CD4-positive, alpha-beta T cell treated with Interferon gamma for 1 hour (primary cell): ENCODE data around the gene MAGIX.
A peak's percentile ranks its signal among the peaks of the same experiment; 100 is the strongest.

ENCODE experiments used
- DNase-seq: peaks from one replicate; pipeline ENCODE4 v3.0.0-alpha.2; 2020

Gene MAGIX

DNA sequence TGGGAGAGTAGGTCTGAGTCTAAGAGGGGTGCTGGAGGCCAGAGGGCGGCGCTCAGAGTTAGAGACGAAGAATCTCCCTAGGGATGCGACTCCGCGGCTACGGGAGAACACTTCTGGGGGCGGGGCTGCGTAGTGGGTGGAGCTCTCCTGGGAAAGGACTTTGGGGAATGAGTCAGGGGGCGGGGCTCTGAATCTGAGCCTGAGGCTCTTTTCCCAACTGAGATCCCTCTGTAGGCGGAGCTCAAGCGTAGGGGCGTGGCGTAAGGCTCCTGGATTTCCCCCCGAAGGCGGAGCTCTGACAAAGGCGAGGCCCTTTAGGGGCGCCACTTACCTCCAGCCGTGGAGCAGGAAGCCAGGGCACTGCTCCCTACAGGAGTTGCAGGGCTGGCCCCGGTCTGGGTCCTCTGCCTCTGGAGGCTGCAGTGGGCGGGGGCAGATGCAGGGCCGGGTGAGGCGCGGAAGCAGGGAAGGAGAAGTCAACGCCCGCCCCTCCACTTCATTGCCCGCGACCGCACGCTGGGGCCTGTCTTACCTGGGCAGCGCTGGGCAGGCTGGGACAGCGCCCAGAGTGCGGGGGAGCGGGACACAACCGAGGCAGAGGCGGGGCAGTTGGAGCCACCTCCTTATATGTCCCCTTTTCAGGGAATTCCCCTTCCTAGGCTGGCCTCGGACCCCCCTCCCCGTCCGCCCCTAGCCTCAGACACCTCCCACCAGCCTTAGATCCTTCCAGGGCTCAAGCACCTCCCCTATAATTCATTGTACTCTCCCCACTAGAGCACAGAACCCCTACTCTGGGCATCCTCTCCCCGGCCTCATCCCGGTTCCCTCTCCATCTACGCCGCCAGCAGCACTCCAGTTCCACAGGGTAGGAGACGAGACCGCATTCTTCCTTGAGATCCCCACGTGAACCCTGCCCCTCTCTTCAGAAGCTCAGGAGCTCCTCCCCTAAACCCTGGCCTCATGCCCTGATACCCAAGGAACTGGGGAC, 22.0 kb downstream of the MAGIX start:
- DNase-seq: peak; percentile 31

DNA sequence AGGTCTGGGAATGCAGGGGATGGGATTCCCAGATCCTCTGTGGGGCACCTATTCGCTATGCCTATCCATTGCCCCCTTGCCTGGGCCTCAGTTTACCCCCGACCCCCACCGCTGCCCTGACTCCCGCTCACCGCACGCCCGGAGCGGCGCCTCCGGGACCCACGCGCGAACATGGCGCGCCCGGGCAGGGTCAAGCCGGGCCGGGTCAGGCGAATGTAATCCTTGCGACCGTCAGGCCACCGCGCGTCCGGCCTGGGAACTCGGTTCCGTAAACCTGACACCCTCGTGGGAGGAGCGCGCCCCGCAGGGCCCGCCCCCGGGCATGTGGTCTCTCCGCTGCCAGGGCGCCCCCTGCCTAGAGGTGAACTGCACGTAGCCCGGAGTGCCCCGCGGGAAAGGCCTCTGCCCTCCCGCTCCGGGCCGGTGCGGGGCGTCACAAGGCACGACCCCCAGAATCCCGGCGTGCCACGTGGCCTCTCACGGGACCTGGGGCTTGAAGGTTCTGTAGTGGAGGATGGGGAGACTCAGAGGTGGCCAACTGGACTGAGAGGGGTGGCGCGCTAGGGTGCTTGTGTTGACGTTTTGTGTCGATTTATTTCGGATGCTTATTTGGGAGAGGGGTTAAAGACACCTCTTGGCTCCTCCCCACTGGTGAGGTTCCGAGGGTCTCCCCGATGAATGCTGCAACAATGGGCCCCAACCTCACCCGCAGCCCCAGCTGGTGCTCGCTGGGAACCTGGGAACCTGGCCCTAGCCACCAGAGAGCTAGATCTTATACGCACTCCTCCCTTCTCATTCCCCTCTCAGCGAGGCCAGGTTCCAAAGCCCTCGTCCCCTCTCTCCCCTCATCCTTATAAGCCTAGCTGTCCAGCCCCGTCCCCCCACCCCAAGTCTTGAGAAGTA, 23.8 kb downstream of the MAGIX start, which contains the start of gene PRICKLE3:
TSS of gene PRICKLE3 (minus strand) at position 249 of the 903 bp plus-strand sequence. CDS start at position 173, 76 bp downstream.
- peak; percentile 75 for DNase-seq

- DNase-seq: no peak
Measured at GRCh38 chrX:49187028-49187394, 24.5 kb downstream of the MAGIX start.

GRCh38 chrX:49187526-49187925, 25.0 kb downstream of the MAGIX start:
- DNase-seq: no peak

- no peak for DNase-seq
Measured at GRCh38 chrX:49188468-49189076, 26.0 kb downstream of the MAGIX start.

GRCh38 chrX:49189606-49190005, 27.0 kb downstream of the MAGIX start:
- no peak for DNase-seq

DNA sequence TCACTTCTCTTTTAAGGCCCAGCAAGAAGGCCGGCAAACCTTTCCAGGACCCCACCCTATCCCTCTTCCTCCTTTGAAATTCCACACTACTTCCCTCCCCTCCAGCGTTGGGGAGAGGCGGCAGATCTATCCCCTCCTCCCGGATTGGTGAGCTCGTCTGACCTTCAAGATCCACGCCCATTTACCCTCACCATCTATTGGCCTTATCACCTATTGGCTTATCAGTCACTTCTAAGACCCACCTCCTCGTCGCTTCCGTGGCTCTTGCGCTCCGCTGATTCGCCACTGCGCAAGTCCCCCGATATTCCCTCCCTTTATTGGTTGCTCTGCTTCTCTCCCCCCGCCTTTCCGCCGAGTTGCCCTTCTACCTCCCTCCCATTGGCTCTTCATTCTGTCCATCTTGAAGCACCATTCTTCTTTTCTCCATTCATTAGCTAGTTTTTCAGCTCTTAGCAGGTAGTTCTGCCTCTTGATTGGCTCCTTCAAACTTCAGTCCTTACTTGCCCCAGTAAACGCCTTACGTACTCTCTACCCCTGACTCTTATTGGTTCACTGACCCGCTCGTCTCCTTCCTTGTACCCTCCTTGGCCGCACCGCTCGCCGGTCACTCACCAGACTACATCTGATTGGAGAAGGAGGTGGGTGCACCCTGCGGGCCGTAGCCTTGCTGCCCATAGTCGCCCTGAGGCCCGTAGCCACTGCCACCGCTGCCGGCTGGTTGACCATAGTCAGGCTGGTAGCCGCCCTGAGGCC, 28.4 kb downstream of the MAGIX start:
- DNase-seq: peak; percentile 96

DNA sequence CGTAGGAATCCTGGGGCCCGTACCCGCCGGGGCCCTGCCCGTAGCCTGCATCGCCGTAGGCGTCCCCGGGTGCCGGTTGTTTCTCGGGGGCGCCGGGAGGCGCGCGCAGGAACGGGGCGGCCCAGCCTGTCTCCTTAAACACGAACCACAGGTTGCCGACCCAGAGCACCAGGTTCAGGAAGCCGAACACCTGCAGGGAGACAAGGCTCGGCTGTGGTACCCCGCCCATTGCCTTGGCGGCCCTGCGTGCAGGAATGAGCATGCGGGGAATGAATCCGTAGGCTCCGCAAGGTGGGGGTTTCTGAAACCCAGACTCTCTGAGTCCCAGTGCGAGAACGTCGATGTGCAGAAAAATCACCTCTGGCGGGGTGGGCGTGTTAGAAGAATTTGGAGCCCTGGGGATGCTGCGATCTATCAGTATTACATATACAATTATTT, 29.0 kb downstream of the MAGIX start:
- no peak for DNase-seq

GRCh38 chrX:49192722-49193328, 30.3 kb downstream of the MAGIX start:
- DNase-seq: no peak

DNA sequence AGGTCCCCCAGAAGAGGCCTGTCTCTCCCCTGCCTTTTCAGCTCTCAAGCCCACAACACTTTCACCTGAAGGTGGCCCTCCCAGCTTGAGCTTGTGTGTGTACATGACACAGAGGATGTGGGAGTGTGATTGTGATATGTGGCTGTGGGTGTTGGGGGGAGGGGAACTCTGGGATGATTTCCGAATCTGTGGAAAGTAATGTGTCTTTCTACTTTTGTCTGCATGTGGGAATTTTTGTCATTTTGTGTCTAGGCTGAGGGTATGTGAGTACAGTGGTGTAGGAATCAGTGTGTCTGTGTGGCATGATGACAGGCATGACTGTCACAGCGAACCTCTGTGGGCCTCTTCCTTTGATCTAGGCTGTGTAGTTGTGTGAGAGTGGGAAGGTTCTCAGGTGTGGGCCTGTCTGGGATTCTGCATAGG, 31.0 kb downstream of the MAGIX start:
- DNase-seq: no peak

GRCh38 chrX:49197543-49198087, 35.1 kb downstream of the MAGIX start:
- no peak for DNase-seq

DNA sequence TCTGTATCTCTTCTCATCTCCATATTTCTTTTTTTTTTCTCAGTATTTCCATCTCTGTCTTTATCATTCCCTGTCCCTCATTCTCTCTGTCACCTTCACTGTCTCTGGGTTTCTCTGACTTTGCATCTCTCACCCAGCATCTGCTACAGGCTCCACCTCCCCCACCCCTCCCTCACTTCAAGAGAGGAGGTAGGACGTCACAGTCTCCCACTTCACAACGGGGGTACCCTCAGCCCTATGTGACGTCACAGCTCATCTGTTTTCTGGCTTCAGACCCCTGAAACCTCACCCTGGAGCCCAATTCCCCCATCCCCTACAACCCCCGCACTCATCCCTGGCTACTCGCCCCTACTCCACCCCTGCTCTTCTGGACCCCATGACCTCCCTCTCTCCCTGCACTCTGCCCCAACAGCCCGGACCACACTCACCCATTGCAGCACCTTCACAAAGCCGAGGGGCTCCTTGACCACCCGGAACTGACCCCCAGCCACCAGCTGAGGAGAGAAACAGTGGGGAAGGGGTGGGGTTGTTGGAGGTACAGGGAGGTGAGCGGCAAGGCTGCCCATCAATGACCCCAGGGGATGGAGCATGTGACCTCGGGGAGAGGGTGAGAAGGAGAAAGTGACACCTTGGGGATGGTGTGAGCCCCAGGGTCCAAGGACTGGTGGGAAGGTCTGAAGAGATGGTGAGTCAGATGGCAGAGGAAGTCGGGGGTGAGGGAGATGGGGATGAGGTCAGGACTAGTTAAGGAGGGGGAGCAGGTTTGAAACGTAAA, 36.2 kb downstream of the MAGIX start:
- DNase-seq: no peak

DNA sequence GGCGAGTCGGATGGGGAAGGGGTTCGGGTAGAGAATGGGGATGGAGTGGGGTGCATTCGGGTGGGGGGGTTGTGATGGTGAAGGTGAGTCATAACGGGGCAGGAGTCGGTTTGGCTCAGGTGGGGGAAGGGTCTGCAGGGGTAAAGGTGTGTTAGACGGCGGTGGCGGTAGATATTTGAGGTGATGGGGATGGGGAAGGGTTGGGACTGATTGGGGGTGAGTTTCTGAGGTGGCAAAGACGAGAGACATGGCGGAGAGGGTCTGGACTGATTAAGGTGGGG, 36.7 kb downstream of the MAGIX start:
- no peak for DNase-seq

DNA sequence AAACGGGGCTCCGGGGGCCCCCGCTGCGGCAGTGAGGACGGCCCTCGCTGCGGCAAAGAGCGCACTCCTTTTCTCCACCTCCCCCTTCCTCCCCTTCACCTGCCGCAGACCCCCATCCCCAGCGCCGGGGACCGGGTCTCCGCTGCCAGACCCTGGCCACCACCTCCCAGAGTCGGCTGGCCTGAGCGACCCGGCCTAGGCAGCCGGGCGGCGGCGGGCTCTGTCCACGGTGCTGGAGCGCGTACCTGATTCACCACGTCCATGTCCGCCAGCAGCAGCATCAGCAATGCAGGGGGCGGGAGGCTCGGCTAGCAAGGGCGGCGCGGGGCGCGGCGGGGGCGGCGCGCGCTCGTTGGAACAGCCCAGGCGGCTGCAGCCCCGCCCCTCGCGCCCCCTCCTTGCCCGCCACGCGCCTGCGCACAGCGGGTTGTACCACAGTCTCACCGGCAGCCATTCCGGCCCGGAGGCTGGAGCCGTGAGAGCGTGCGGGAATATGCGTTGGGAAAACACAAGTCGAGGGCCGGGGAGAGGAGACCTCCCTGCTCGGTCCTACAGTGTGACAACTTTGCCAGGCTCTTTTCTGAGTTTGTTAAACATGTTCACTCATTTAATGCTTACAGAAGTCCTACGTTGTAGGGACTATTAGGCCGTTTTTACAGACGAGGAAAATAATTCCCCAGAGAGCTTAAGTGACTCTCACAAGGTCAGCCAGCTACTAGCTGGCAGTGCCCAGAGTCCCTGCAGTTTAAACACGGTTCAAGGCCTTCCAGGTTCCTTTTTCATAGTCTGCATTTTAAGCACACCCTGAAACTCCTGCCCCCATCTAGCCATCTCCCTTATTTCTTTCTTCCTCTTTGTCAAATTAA, 37.6 kb downstream of the MAGIX start, which contains the start of gene SYP:
TSS of gene SYP (minus strand) at position 288 of the 866 bp plus-strand sequence. CDS start at position 281, 7 bp downstream.
- peak; percentile 89 for DNase-seq

DNA sequence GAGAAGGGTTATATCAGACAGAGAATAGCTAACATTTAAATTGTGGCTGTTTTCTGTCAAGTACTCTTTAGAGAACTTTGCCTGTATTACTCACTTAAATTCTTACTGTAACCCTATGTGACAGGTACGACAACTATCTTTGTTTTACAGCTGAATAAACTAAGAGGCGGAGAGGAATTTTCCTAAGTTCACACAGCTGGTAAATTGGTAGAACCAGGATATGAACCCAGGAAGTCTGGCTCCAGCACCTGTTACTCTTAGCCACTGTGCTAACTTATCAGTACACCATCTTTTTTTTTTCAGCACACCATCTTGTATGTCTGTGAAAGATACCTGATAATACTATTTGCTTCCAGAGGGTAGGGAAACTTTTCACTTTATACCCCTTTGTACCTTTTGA, 39.5 kb downstream of the MAGIX start:
- DNase-seq: no peak

DNA sequence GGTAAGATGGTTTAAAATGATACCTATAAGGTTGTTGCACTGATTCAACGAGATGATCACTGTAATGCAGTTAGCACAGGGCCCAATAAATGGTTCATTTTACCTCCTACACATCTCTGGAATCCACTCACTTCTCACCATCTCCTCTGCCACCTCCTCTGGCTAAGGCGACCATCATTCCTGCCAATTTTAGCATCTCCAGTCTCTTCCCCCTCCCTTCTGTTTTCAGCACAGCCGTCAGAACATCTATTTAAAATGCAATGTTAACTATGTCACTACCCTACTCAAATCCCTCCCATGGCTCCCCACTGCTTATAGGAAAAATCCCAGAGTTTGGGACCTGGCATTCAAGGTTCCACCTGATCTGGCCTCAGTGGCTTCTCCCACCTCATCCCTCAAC, 41.0 kb downstream of the MAGIX start:
- DNase-seq: no peak

DNA sequence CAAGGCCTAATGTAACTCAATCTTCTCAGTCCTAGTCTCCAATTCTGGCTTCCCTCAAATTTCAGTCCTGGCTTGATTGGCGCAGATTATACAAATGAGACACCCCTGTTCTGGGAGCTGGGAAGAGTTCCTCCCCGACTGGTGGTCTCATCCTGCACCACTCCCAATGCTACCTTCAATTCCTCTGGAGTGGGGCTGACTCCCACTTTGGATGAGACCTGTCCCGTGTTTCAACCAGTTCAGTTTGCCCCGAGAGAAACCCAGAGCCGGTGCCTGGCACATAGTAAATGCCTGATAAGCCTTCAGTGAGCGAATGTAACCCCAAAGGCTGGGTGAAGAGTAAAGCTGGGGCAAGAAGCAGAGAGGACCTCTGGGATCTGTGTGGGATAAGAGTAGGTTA, 41.5 kb downstream of the MAGIX start:
- no peak for DNase-seq

GRCh38 chrX:49204709-49205108, 42.2 kb downstream of the MAGIX start:
- DNase-seq: no peak

GRCh38 chrX:49205443-49205842, 42.9 kb downstream of the MAGIX start:
- DNase-seq: no peak

GRCh38 chrX:49206543-49206942, 44.0 kb downstream of the MAGIX start:
- DNase-seq: no peak
